Fibroblast of the aortic adventitia (primary cell): ENCODE measurements around the gene LRIT2. TPM values are rescaled to one million over a fixed set of nuclear protein-coding genes. Genes with fewer than 3 reads are reported as not detected.

Source experiments
- DNase-seq: peaks from one replicate; pipeline ENCODE4 v3.0.0-alpha.2; 2010; ENCODE audit warnings: low read depth
- H3K4me3 ChIP-seq: 2 replicates; pipeline ENCODE4 v1.5.1; 2011; ENCODE audit warnings: low read depth, mild to moderate bottlenecking, control low read depth, low read length, moderate library complexity
- total RNA-seq: library from RNA; depleted of rRNA; stranded (reverse); fragments of >200 nt; gene quantifications from 2 replicates; pipeline ENCODE4 v1.2.3, GENCODE V29; 2012; ENCODE audit warnings: low replicate concordance
- TF ChIP-seq, protein P1 (sequence below): IDR thresholded peaks from 2 replicates; pipeline ENCODE4 v1.5.1; 2011; ENCODE audit warnings: mild to moderate bottlenecking, low read length, control low read depth, inconsistent platforms; ENCODE audit not compliant: insufficient read depth

LRIT2 gene
- total RNA-seq, 1 donor = not detected

DNA sequence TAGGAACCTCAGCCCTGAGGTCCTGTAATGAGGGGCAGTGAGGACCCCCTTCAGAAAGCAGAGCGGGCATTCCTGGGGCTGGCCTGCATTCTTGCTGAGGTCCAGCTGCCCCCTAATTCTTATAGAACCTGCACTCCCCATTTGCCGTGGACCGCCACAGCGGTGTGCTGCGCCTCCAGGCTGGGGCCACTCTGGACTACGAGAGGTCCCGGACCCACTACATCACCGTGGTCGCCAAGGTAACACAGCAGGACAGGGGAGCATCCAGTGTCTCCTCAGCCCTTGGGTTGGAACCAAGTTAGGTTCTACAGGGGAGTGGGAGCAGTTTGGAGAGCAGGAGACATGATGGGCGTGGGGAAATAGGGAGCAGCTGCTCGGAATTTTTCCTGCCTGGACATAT lies 23.7 kb downstream of the LRIT2 start:
- TF ChIP-seq, protein P1, sequence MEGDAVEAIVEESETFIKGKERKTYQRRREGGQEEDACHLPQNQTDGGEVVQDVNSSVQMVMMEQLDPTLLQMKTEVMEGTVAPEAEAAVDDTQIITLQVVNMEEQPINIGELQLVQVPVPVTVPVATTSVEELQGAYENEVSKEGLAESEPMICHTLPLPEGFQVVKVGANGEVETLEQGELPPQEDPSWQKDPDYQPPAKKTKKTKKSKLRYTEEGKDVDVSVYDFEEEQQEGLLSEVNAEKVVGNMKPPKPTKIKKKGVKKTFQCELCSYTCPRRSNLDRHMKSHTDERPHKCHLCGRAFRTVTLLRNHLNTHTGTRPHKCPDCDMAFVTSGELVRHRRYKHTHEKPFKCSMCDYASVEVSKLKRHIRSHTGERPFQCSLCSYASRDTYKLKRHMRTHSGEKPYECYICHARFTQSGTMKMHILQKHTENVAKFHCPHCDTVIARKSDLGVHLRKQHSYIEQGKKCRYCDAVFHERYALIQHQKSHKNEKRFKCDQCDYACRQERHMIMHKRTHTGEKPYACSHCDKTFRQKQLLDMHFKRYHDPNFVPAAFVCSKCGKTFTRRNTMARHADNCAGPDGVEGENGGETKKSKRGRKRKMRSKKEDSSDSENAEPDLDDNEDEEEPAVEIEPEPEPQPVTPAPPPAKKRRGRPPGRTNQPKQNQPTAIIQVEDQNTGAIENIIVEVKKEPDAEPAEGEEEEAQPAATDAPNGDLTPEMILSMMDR = no peak
- no peak for DNase-seq
- H3K4me3 ChIP-seq = no peak overlapping the region

GRCh38 chr10:84201244-84201606 lies 24.1 kb downstream of the LRIT2 start:
- no peak overlapping the region for H3K4me3 ChIP-seq
- TF ChIP-seq, protein P1 = no peak
- DNase-seq = no peak

- DNase-seq = no peak
- no peak overlapping the region for H3K4me3 ChIP-seq
- TF ChIP-seq, protein P1 = no peak
Observed at GRCh38 chr10:84200537-84201243, 24.7 kb downstream of the LRIT2 start.

DNA sequence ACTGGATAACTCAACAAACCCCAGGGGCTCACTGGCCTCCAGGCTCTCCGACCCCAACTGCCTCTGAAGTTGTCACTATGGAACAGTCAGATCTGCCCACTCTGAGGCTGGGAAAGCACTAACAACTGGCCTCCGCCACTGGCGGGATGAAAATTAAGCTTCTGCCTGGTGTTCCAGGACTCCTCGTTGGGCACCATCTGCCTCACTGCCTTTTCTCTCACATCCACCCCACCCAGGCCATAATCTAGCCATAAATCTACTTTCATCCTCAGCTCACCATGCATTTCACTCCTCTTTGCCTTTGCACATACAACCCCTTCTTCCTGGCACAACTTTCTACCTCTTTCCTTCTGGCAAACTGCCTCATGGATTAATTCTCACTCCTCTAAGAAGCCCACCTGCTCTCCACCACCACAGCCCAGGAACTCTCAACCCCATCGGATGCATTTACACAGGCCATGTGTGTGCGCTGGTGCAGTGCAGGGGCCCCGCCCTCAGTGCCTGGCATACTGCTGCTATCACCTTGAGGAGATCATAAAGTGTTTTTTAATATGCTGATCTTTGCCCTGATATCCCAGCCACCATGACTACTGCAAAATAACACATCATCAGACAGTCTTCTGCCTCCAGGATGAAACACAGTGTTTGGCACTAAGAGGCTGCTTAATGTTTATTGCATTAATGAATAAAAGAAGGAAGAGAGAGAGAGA lies 27.0 kb downstream of the LRIT2 start:
- TF ChIP-seq, protein P1 = no peak
- DNase-seq = no peak
- no peak overlapping the region for H3K4me3 ChIP-seq

DNA sequence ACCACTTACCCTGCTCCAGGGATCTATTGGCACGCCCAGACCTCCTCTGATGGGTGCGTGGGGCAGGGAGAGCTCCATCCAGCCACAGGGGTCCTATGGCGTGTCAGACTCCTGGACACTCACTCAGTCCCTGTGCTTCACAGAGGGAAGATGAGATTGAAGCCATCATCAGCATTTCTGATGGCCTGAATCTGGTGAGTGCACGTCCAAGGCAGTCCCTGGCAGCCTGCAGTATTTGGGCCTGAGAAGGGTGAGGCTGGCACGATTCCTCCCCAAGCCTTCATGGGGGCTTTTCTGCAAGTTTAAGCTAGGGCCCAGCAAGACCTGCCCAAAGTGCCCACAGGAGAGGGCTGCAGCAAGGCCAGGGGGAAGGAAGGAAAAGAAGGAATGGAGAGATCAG lies 27.7 kb downstream of the LRIT2 start:
- no peak overlapping the region for H3K4me3 ChIP-seq
- DNase-seq = no peak
- TF ChIP-seq, protein P1 = no peak

- DNase-seq = no peak
- no peak overlapping the region for H3K4me3 ChIP-seq
- TF ChIP-seq, protein P1 = no peak
Observed at GRCh38 chr10:84196941-84197340, 28.4 kb downstream of the LRIT2 start.
